Measurements from ENCODE around the gene CTNNA3.

CTNNA3 gene

GRCh38 chr10:67492317-67493019, 203.5 kb downstream of the CTNNA3 start:
- DNase-seq (ENCODE audit: low read depth), result peak; percentile 6
- TF ChIP-seq CTCF (IDR thresholded peaks at IDR 0.05; ENCODE audit: insufficient read depth, low read depth, low read length, missing control alignments), result no peak
- no peak overlapping the region for H3K4me3 ChIP-seq (ENCODE audit: low read length)

- TF ChIP-seq CTCF (IDR thresholded peaks at IDR 0.05; ENCODE audit: insufficient read depth, low read depth, low read length, missing control alignments), result no peak
- DNase-seq (ENCODE audit: low read depth), result no peak
- H3K4me3 ChIP-seq (ENCODE audit: low read length), result no peak overlapping the region
Observed at GRCh38 chr10:67487906-67488619, 207.9 kb downstream of the CTNNA3 start.

GRCh38 chr10:67487199-67487598, 208.8 kb downstream of the CTNNA3 start:
- TF ChIP-seq CTCF (IDR thresholded peaks at IDR 0.05; ENCODE audit: insufficient read depth, low read depth, low read length, missing control alignments), result no peak
- DNase-seq (ENCODE audit: low read depth), result no peak

GRCh38 chr10:67477868-67478267, 218.1 kb downstream of the CTNNA3 start:
- no peak overlapping the region for H3K4me3 ChIP-seq (ENCODE audit: low read length)
- no peak for TF ChIP-seq CTCF (IDR thresholded peaks at IDR 0.05; ENCODE audit: insufficient read depth, low read depth, low read length, missing control alignments)
- DNase-seq (ENCODE audit: low read depth), result no peak

More at GRCh38 chr10:67487199-67487598, 208.8 kb downstream of the CTNNA3 start:
- no peak overlapping the region for H3K4me3 ChIP-seq (ENCODE audit: low read length)

- no peak for TF ChIP-seq CTCF (IDR thresholded peaks at IDR 0.05; ENCODE audit: insufficient read depth, low read depth, low read length, missing control alignments)
- no peak for DNase-seq (ENCODE audit: low read depth)
- H3K4me3 ChIP-seq (ENCODE audit: low read length), result no peak overlapping the region
Observed at GRCh38 chr10:67476201-67476600, 219.8 kb downstream of the CTNNA3 start.

- H3K4me3 ChIP-seq (ENCODE audit: low read length), result no peak overlapping the region
- no peak for TF ChIP-seq CTCF (IDR thresholded peaks at IDR 0.05; ENCODE audit: insufficient read depth, low read depth, low read length, missing control alignments)
Observed at GRCh38 chr10:67473850-67474633, 222.0 kb downstream of the CTNNA3 start.

More at GRCh38 chr10:67473850-67474633, 222.0 kb downstream of the CTNNA3 start:
- DNase-seq (ENCODE audit: low read depth), result no peak

Measured in epithelial cell of esophagus (primary cell).